IMR-90 (cell line): ENCODE measurements around the gene MAGI1. TPM values are rescaled to one million over a fixed set of nuclear protein-coding genes. Genes with fewer than 3 reads are reported as not detected.

Experiments used
- ATAC-seq: fragments of 200-7000 bp; cut with Tn5 transposase; 2 replicates; pipeline ENCODE4 v1.9.1; 2020; ENCODE audit warnings: low read depth, mild to moderate bottlenecking, moderate library complexity
- BruUV-seq: library from RNA; stranded (reverse); fragments of 400-500 nt; replicated peaks from 2 replicates; lab custom pipeline; 2021; lab: Mats Ljungman, UMichigan
- CTCF ChIA-PET: fragments of 300-600 bp; formaldehyde crosslinking; extraction: SDS; loops from one replicate; lab custom pipeline; 2021; ENCODE audit warnings: antibody characterized with exemption; lab: Yijun Ruan, JAX
- POLR2A ChIA-PET: fragments of 300-600 bp; sonication (Branson Sonifier 250); formaldehyde crosslinking; loops from one replicate; lab custom pipeline; 2022; ENCODE audit warnings: antibody characterized with exemption; ENCODE audit not compliant: unreplicated experiment; lab: Charles Lee
- DNase-seq: peaks from one replicate; pipeline ENCODE4 v3.0.0; 2013
- H2AFZ ChIP-seq: replicated peaks from 2 replicates; pipeline ENCODE3; 2013; ENCODE audit warnings: low read length, mild to moderate bottlenecking; ENCODE audit not compliant: poor library complexity
- H2AK5ac ChIP-seq: 2 replicates; pipeline ENCODE4 v1.6.1; 2013; ENCODE audit warnings: low read depth, low read length, inconsistent platforms
- H2AK9ac ChIP-seq: replicated peaks from 2 replicates; pipeline ENCODE3; 2013; ENCODE audit warnings: mild to moderate bottlenecking, low read depth, low read length, moderate library complexity; ENCODE audit not compliant: poor library complexity
- H2BK120ac ChIP-seq: 2 replicates; pipeline ENCODE4 v1.6.1; 2013; ENCODE audit warnings: low read depth, low read length, inconsistent platforms
- H2BK15ac ChIP-seq: 3 replicates; pipeline ENCODE4 v1.6.1; 2013; ENCODE audit warnings: low read depth, low read length, inconsistent platforms
- H2BK20ac ChIP-seq: 2 replicates; pipeline ENCODE4 v1.6.1; 2013; ENCODE audit warnings: low read depth, mild to moderate bottlenecking, inconsistent platforms, low read length, moderate library complexity
- H2BK5ac ChIP-seq: 2 replicates; pipeline ENCODE4 v1.6.1; 2013; ENCODE audit warnings: mild to moderate bottlenecking, low read depth, low read length, inconsistent platforms; ENCODE audit not compliant: poor library complexity, severe bottlenecking
- H3K14ac ChIP-seq: replicated peaks from 2 replicates; pipeline ENCODE4 v1.6.1; 2013; ENCODE audit warnings: low read depth, low read length, inconsistent platforms
- H3K18ac ChIP-seq: 2 replicates; pipeline ENCODE4 v1.6.1; 2013; ENCODE audit warnings: low read depth, low read length, control low read depth
- H3K23ac ChIP-seq: 2 replicates; pipeline ENCODE4 v1.6.1; 2013; ENCODE audit warnings: low read depth, low read length, inconsistent platforms
- H3K27ac ChIP-seq: 2 replicates; pipeline ENCODE4 v1.5.1; 2013; ENCODE audit warnings: mild to moderate bottlenecking, control low read depth, low read length; ENCODE audit not compliant: insufficient read depth
- H3K27me3 ChIP-seq: 2 replicates; pipeline ENCODE4 v1.6.1; 2013; ENCODE audit warnings: low read length; ENCODE audit not compliant: control insufficient read depth, insufficient read depth
- H3K36me3 ChIP-seq: 2 replicates; pipeline ENCODE4 v1.6.1; 2013; ENCODE audit warnings: low read length, mixed read lengths; ENCODE audit not compliant: control insufficient read depth, insufficient read depth
- H3K4ac ChIP-seq: 2 replicates; pipeline ENCODE4 v1.6.1; 2013; ENCODE audit warnings: low read depth, low read length, inconsistent platforms
- H3K4me1 ChIP-seq: 2 replicates; pipeline ENCODE4 v1.6.1; 2013; ENCODE audit warnings: low read length, mixed read lengths; ENCODE audit not compliant: control insufficient read depth, insufficient read depth
- H3K4me2 ChIP-seq: 2 replicates; pipeline ENCODE4 v1.6.1; 2013; ENCODE audit warnings: low read depth, mild to moderate bottlenecking, control low read depth, low read length, moderate library complexity
- H3K4me3 ChIP-seq: 2 replicates; pipeline ENCODE4 v1.5.1; 2013; ENCODE audit warnings: low read depth, mild to moderate bottlenecking, control low read depth, low read length, moderate library complexity; ENCODE audit not compliant: insufficient read depth
- H3K56ac ChIP-seq: 2 replicates; pipeline ENCODE4 v1.6.1; 2013; ENCODE audit warnings: low read length, inconsistent platforms; ENCODE audit not compliant: insufficient read depth; ENCODE audit errors: extremely low read depth
- H3K79me1 ChIP-seq, 2 experiments: 2 replicates each; pipeline ENCODE4 v1.6.1; 2013; ENCODE audit warnings: low read length in 2 of 2, inconsistent platforms in 1 of 2, low read depth in 1 of 2
- H3K9ac ChIP-seq: 2 replicates; pipeline ENCODE4 v1.6.1; 2013; ENCODE audit warnings: low read depth, low read length, control low read depth
- H3K9me1 ChIP-seq: 2 replicates; pipeline ENCODE4 v1.6.1; 2013; ENCODE audit warnings: low read length, inconsistent platforms; ENCODE audit not compliant: insufficient read depth
- H3K9me3 ChIP-seq: 2 replicates; pipeline ENCODE4 v1.6.1; 2013; ENCODE audit warnings: low read length; ENCODE audit not compliant: control insufficient read depth, insufficient read depth
- H4K20me1 ChIP-seq: 2 replicates; pipeline ENCODE4 v1.6.1; 2013; ENCODE audit warnings: low read length, inconsistent platforms; ENCODE audit not compliant: insufficient read depth
- H4K5ac ChIP-seq: 2 replicates; pipeline ENCODE4 v1.6.1; 2013; ENCODE audit warnings: mild to moderate bottlenecking, low read depth, low read length, control low read depth
- H4K8ac ChIP-seq, 2 experiments: 2 replicates each; pipeline ENCODE4 v1.6.1; 2013; ENCODE audit warnings: low read depth in 2 of 2, low read length in 2 of 2, control low read depth in 1 of 2, inconsistent platforms in 1 of 2
- H4K91ac ChIP-seq: 2 replicates; pipeline ENCODE4 v1.6.1; 2013; ENCODE audit warnings: low read depth, low read length, inconsistent platforms; ENCODE audit not compliant: insufficient read depth
- CTCF ChIP-seq: conservative IDR thresholded peaks from 2 replicates; pipeline ENCODE4 v1.5.1; 2012; ENCODE audit warnings: mild to moderate bottlenecking, low read depth, low read length, improper control_type of control experiment
- NFE2L2 ChIP-seq: fragments of 150-350 bp; IDR thresholded peaks from 2 replicates; pipeline ENCODE4 v1.6.1; 2016; ENCODE audit warnings: low read depth, mild to moderate bottlenecking, low read length
- WGBS, 2 experiments: methylation state at CpG; one replicate each; pipeline versions ENCODE4 v1.1.5 to v1.1.7; 2013; ENCODE audit warnings: missing lambda C conversion rate in 2 of 2; ENCODE audit not compliant: insufficient read length in 1 of 2; ENCODE audit errors: extremely low coverage in 2 of 2; 5-methylcytosine and 5-hydroxymethylcytosine counted together
- dilution Hi-C: fragments of 300-500 bp; cut with HindIII; formaldehyde crosslinking; loops from one replicate; pipeline ENCODE4 v1.14.3; 2018; ENCODE audit warnings: low sequenced_read_pairs; ENCODE audit not compliant: unreplicated experiment
- in situ Hi-C: fragments of 300-500 bp; cut with MboI; formaldehyde crosslinking; loops from 3 replicates; pipeline ENCODE4 v1.14.3; 2019; ENCODE audit warnings: low sequenced_read_pairs, inconsistent platforms, mixed read lengths
- intact Hi-C: fragments of 100-400 bp; cut with micrococcal nuclease; formaldehyde crosslinking; loops from 2 replicates; pipeline ENCODE4 v1.10.0; 2022
- polyA plus RNA-seq, 3 experiments: library from polyadenylated mRNA; depleted of rRNA; stranded (reverse); fragments of >200 nt; gene quantifications; 2 replicates each; pipeline ENCODE4 v1.2.3, GENCODE V29; 2012; ENCODE audit warnings: low replicate concordance in 1 of 3
- total RNA-seq: library from RNA; depleted of rRNA; stranded (reverse); fragments of >200 nt; gene quantifications from 2 replicates; pipeline ENCODE4 v1.2.3, GENCODE V29; 2012

Gene MAGI1
- total and polyA plus RNA-seq, 2 of the 4 experiments (the other 2 are of a cell fraction): 14.5 to 24.2 TPM

DNA sequence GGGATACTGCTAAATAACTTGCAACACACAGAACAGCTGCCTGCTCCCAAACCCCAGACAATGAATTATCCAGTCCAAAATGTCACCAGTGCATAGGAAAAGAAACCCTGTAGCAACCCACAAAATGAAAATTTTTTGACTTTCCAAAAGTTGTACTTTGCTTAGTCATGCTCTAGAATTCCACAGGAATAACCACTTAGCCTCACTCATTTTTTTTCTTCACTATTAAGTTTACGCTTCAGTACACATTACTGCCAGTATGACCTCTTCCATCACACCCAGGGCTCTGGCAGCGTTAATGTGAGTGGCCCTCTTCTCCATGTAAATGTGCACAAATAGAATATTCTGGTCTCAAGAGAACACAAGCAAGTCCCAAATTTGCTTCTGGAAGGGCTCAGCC is 259.8 kb downstream of the MAGI1 start:
- Histone ChIP-seq H3K4me2 (peak overlapping the region; percentile 31; the same call in 1 of the 2 replicates), H3K56ac (no peak overlapping the region), H2BK20ac (no peak overlapping the region), H3K23ac (no peak overlapping the region), H2BK120ac (no peak overlapping the region), H2AFZ (no peak overlapping the region), H3K27me3 (no peaks in the 10 kb centered on the region), H4K20me1 (peaks cover 3% of the 10 kb centered on the region; the same call in 1 of the 2 replicates), H3K4ac (no peak overlapping the region), H3K9ac (no peak overlapping the region), H2BK15ac (no peak overlapping the region), H4K8ac (no peak overlapping the region), H3K79me1 (peaks cover 21 to 38% of the 10 kb centered on the region in 2 experiments), H3K27ac (no peak overlapping the region), H4K5ac (no peak overlapping the region), H4K91ac (no peak overlapping the region), H2BK5ac (no peak overlapping the region), H3K4me1 (peaks cover 12% of the 10 kb centered on the region), H3K36me3 (no peaks in the 10 kb centered on the region), H3K18ac (no peak overlapping the region), H3K9me3 (no peaks in the 10 kb centered on the region), H2AK9ac (no peak overlapping the region), H3K4me3 (no peak overlapping the region), H3K14ac (no peak overlapping the region), H3K9me1 (peaks cover 7% of the 10 kb centered on the region; the same call in 1 of the 2 replicates), H2AK5ac (no peak overlapping the region)
- no CpG with 5 or more reads among the region's 2 CpGs for WGBS, 2 experiments
- TF ChIP-seq CTCF (no peak), NFE2L2 (peak; percentile 70)
- ATAC-seq (peak; percentile 54), DNase-seq (peak; percentile 18)
- CTCF ChIA-PET: no interaction called here
- BruUV-seq: no TSS peak
- in situ Hi-C loops (no loop called here), intact Hi-C loops (no loop called here), dilution Hi-C loops (no loop called here)
- POLR2A ChIA-PET: no interaction called here
